WTC11 (cell line): ENCODE results near the gene STAM.

Experiments
- AFF4 ChIP-seq: sonication (generic); formaldehyde crosslinking; IDR thresholded peaks from 2 replicates; pipeline ENCODE4 v1.8.1; 2023; ENCODE audit warnings: mild to moderate bottlenecking, missing genetic modification reagents, borderline replicate concordance
- ATF2 ChIP-seq: sonication (generic); formaldehyde crosslinking; IDR thresholded peaks from 2 replicates; pipeline ENCODE4 v1.8.1; 2022; ENCODE audit warnings: low read depth, missing genetic modification reagents, borderline replicate concordance
- CREB1 ChIP-seq: sonication (generic); formaldehyde crosslinking; IDR thresholded peaks from 2 replicates; pipeline ENCODE4 v1.8.0; 2023; ENCODE audit warnings: mild to moderate bottlenecking, missing genetic modification reagents
- CTCF ChIP-seq: fragments of 200-600 bp; IDR thresholded peaks from 2 replicates; pipeline ENCODE4 v1.8.0; 2022; ENCODE audit warnings: antibody characterized with exemption
- E2F4 ChIP-seq: sonication (generic); formaldehyde crosslinking; IDR thresholded peaks from 2 replicates; pipeline ENCODE4 v1.8.1; 2022; ENCODE audit warnings: low read depth, mild to moderate bottlenecking, moderate library complexity, missing genetic modification reagents, borderline replicate concordance
- E2F5 ChIP-seq: sonication (generic); formaldehyde crosslinking; IDR thresholded peaks from 2 replicates; pipeline ENCODE4 v1.8.1; 2022; ENCODE audit warnings: mild to moderate bottlenecking, moderate library complexity, missing genetic modification reagents
- FOXJ3 ChIP-seq: sonication (generic); formaldehyde crosslinking; IDR thresholded peaks from 2 replicates; pipeline ENCODE4 v1.9.0; 2021; ENCODE audit warnings: missing genetic modification reagents, mild to moderate bottlenecking, borderline replicate concordance
- FOXK1 ChIP-seq: sonication (generic); formaldehyde crosslinking; IDR thresholded peaks from 2 replicates; pipeline ENCODE4 v1.8.0; 2022; ENCODE audit warnings: mild to moderate bottlenecking, moderate library complexity, missing genetic modification reagents
- FOXP1 ChIP-seq: sonication (generic); formaldehyde crosslinking; IDR thresholded peaks from 2 replicates; pipeline ENCODE4 v1.8.0; 2022; ENCODE audit warnings: missing genetic modification reagents, mild to moderate bottlenecking, moderate library complexity, borderline replicate concordance
- NFYB ChIP-seq: sonication (generic); formaldehyde crosslinking; conservative IDR thresholded peaks from 2 replicates; pipeline ENCODE4 v1.8.0; 2022; ENCODE audit warnings: low read depth, missing genetic modification reagents
- USF2 ChIP-seq: sonication (generic); formaldehyde crosslinking; IDR thresholded peaks from 2 replicates; pipeline ENCODE4 v1.8.1; 2023; ENCODE audit warnings: mild to moderate bottlenecking, missing genetic modification reagents, moderate library complexity

- TF ChIP-seq ATF2 (CRISPR knock-in tag) (no peak), AFF4 (CRISPR knock-in tag) (no peak), E2F4 (CRISPR knock-in tag) (no peak), E2F5 (CRISPR knock-in tag) (no peak), CTCF (no peak), FOXJ3 (CRISPR knock-in tag) (no peak), FOXK1 (no peak), NFYB (CRISPR knock-in tag) (no peak), USF2 (CRISPR knock-in tag) (no peak), CREB1 (CRISPR knock-in tag) (no peak), FOXP1 (CRISPR knock-in tag) (no peak)
Observed at GRCh38 chr10:17665747-17666146, 21.8 kb downstream of the STAM start.
